ENCODE measurements around the gene CORO1C. TPM values are rescaled to one million over a fixed set of nuclear protein-coding genes. Genes with fewer than 3 reads are reported as not detected.
A peak's percentile ranks its signal among the peaks of the same experiment; 100 is the strongest.

The CORO1C gene
- total RNA-seq, 3 donors from 2014 or later, result 41.3 to 59.7 (median 47.7) TPM

- DNase-seq, result no peak
- ATAC-seq, result no peak
- Mint-ChIP-seq H3K4me3 (peak overlapping the region; percentile 57), H3K4me1 (ENCODE audit: low read depth) (peaks cover 69% of the 10 kb centered on the region), H3K9me3 (no peaks in the 10 kb centered on the region), H3K36me3 (ENCODE audit: insufficient read depth) (no peaks in the 10 kb centered on the region), H3K27me3 (ENCODE audit: low read depth) (no peaks in the 10 kb centered on the region)
Measured at GRCh38 chr12:108690542-108691174, 40.7 kb downstream of the CORO1C start.

GRCh38 chr12:108690191-108690518 is 41.2 kb downstream of the CORO1C start:
- ATAC-seq (no peak), DNase-seq (no peak)
- H3K36me3 Mint-ChIP-seq (ENCODE audit: insufficient read depth), result no peaks in the 10 kb centered on the region
- H3K4me3 Mint-ChIP-seq, result peak overlapping the region; percentile 62
- no peaks in the 10 kb centered on the region for H3K9me3 Mint-ChIP-seq
- no peaks in the 10 kb centered on the region for H3K27me3 Mint-ChIP-seq (ENCODE audit: low read depth)
- H3K4me1 Mint-ChIP-seq (ENCODE audit: low read depth), result peaks cover 70% of the 10 kb centered on the region

- H3K36me3 Mint-ChIP-seq (ENCODE audit: insufficient read depth), result no peaks in the 10 kb centered on the region
- DNase-seq (no peak), ATAC-seq (peak; percentile 65 to 71)
- H3K4me3 Mint-ChIP-seq, result peak overlapping the region; percentile 62
- no peaks in the 10 kb centered on the region for H3K27me3 Mint-ChIP-seq (ENCODE audit: low read depth)
- no peaks in the 10 kb centered on the region for H3K9me3 Mint-ChIP-seq
- peaks cover 66% of the 10 kb centered on the region for H3K4me1 Mint-ChIP-seq (ENCODE audit: low read depth)
Measured at GRCh38 chr12:108689314-108690190, 41.8 kb downstream of the CORO1C start.

- no peaks in the 10 kb centered on the region for H3K27me3 Mint-ChIP-seq (ENCODE audit: low read depth)
Measured at GRCh38 chr12:108686780-108687179, 44.5 kb downstream of the CORO1C start.

GRCh38 chr12:108685469-108686260 is 45.7 kb downstream of the CORO1C start:
- H3K9me3 Mint-ChIP-seq, result no peaks in the 10 kb centered on the region
- DNase-seq (no peak), ATAC-seq (no peak)
- peaks cover 39% of the 10 kb centered on the region for H3K4me1 Mint-ChIP-seq (ENCODE audit: low read depth)
- no peaks in the 10 kb centered on the region for H3K27me3 Mint-ChIP-seq (ENCODE audit: low read depth)
- H3K4me3 Mint-ChIP-seq, result no peak overlapping the region
- H3K36me3 Mint-ChIP-seq (ENCODE audit: insufficient read depth), result no peaks in the 10 kb centered on the region

More at GRCh38 chr12:108686780-108687179, 44.5 kb downstream of the CORO1C start:
- peaks cover 50% of the 10 kb centered on the region for H3K4me1 Mint-ChIP-seq (ENCODE audit: low read depth)
- H3K36me3 Mint-ChIP-seq (ENCODE audit: insufficient read depth), result no peaks in the 10 kb centered on the region
- ATAC-seq (no peak), DNase-seq (no peak)
- no peak overlapping the region for H3K4me3 Mint-ChIP-seq
- no peaks in the 10 kb centered on the region for H3K9me3 Mint-ChIP-seq

GRCh38 chr12:108683906-108684556 is 47.3 kb downstream of the CORO1C start:
- peaks cover 23% of the 10 kb centered on the region for H3K4me1 Mint-ChIP-seq (ENCODE audit: low read depth)
- DNase-seq (no peak), ATAC-seq (no peak)
- H3K36me3 Mint-ChIP-seq (ENCODE audit: insufficient read depth), result no peaks in the 10 kb centered on the region
- no peak overlapping the region for H3K4me3 Mint-ChIP-seq
- H3K9me3 Mint-ChIP-seq, result no peaks in the 10 kb centered on the region
- no peaks in the 10 kb centered on the region for H3K27me3 Mint-ChIP-seq (ENCODE audit: low read depth)

GRCh38 chr12:108681317-108681716 is 50.0 kb downstream of the CORO1C start:
- H3K9me3 Mint-ChIP-seq, result no peaks in the 10 kb centered on the region
- no peaks in the 10 kb centered on the region for H3K27me3 Mint-ChIP-seq (ENCODE audit: low read depth)
- peaks cover 10% of the 10 kb centered on the region for H3K4me1 Mint-ChIP-seq (ENCODE audit: low read depth)
- H3K4me3 Mint-ChIP-seq, result no peak overlapping the region
- H3K36me3 Mint-ChIP-seq (ENCODE audit: insufficient read depth), result no peaks in the 10 kb centered on the region
- no peak for ATAC-seq
- no peak for DNase-seq

GRCh38 chr12:108679106-108679681 is 52.1 kb downstream of the CORO1C start:
- ATAC-seq, result no peak

GRCh38 chr12:108678104-108678730 is 53.1 kb downstream of the CORO1C start:
- no peaks in the 10 kb centered on the region for H3K4me1 Mint-ChIP-seq (ENCODE audit: low read depth)
- DNase-seq, result no peak
- no peaks in the 10 kb centered on the region for H3K9me3 Mint-ChIP-seq
- no peak for ATAC-seq
- peaks cover 7% of the 10 kb centered on the region for H3K36me3 Mint-ChIP-seq (ENCODE audit: insufficient read depth)
- H3K4me3 Mint-ChIP-seq, result no peak overlapping the region
- no peaks in the 10 kb centered on the region for H3K27me3 Mint-ChIP-seq (ENCODE audit: low read depth)

More at GRCh38 chr12:108679106-108679681, 52.1 kb downstream of the CORO1C start:
- Mint-ChIP-seq H3K36me3 (ENCODE audit: insufficient read depth) (peaks cover 7% of the 10 kb centered on the region), H3K27me3 (ENCODE audit: low read depth) (no peaks in the 10 kb centered on the region), H3K4me1 (ENCODE audit: low read depth) (no peaks in the 10 kb centered on the region), H3K9me3 (no peaks in the 10 kb centered on the region), H3K4me3 (no peak overlapping the region)
- DNase-seq, result no peak

- no peak for DNase-seq
- H3K4me1 Mint-ChIP-seq (ENCODE audit: low read depth), result no peaks in the 10 kb centered on the region
- ATAC-seq, result no peak
- H3K36me3 Mint-ChIP-seq (ENCODE audit: insufficient read depth), result peaks cover 7% of the 10 kb centered on the region
- H3K9me3 Mint-ChIP-seq, result no peaks in the 10 kb centered on the region
- no peaks in the 10 kb centered on the region for H3K27me3 Mint-ChIP-seq (ENCODE audit: low read depth)
- H3K4me3 Mint-ChIP-seq, result no peak overlapping the region
Measured at GRCh38 chr12:108677381-108677780, 53.9 kb downstream of the CORO1C start.

- no peaks in the 10 kb centered on the region for H3K4me1 Mint-ChIP-seq (ENCODE audit: low read depth)
- ATAC-seq, result no peak
- H3K9me3 Mint-ChIP-seq, result no peaks in the 10 kb centered on the region
- H3K4me3 Mint-ChIP-seq, result no peak overlapping the region
- peaks cover 7% of the 10 kb centered on the region for H3K36me3 Mint-ChIP-seq (ENCODE audit: insufficient read depth)
- DNase-seq, result no peak
- H3K27me3 Mint-ChIP-seq (ENCODE audit: low read depth), result no peaks in the 10 kb centered on the region
Measured at GRCh38 chr12:108676707-108677106, 54.6 kb downstream of the CORO1C start.

GRCh38 chr12:108675792-108676191 is 55.5 kb downstream of the CORO1C start:
- Mint-ChIP-seq H3K36me3 (ENCODE audit: insufficient read depth) (peaks cover 7% of the 10 kb centered on the region), H3K9me3 (no peaks in the 10 kb centered on the region), H3K4me1 (ENCODE audit: low read depth) (no peaks in the 10 kb centered on the region), H3K4me3 (no peak overlapping the region), H3K27me3 (ENCODE audit: low read depth) (no peaks in the 10 kb centered on the region)
- no peak for ATAC-seq
- no peak for DNase-seq

GRCh38 chr12:108672054-108672453 is 59.3 kb downstream of the CORO1C start:
- Mint-ChIP-seq H3K4me3 (no peak overlapping the region), H3K9me3 (no peaks in the 10 kb centered on the region), H3K4me1 (ENCODE audit: low read depth) (no peaks in the 10 kb centered on the region), H3K36me3 (ENCODE audit: insufficient read depth) (peaks cover 7% of the 10 kb centered on the region), H3K27me3 (ENCODE audit: low read depth) (no peaks in the 10 kb centered on the region)
- ATAC-seq, result no peak
- DNase-seq, result no peak

Data from activated T-cell treated with anti-CD3 and anti-CD28 coated beads, Interleukin-2, amount 50 U/mL, for 4 hours (primary cell).